HepG2 (cell line): ENCODE data around the gene MXRA8. TPM values are rescaled to one million over a fixed set of nuclear protein-coding genes. Genes with fewer than 3 reads are reported as not detected.

Source experiments
- DNMT3B ChIP-seq: conservative IDR thresholded peaks from 2 replicates; pipeline ENCODE4 v1.6.1; 2016; ENCODE audit warnings: missing biosample characterization, control low read depth
- HNF4G ChIP-seq, 2 experiments: sonication (generic) in 1 of 2; formaldehyde crosslinking in 1 of 2; IDR thresholded peaks; 2 replicates each; pipeline versions ENCODE4 v1.4.0 to v1.6.1; 2011 to 2020; ENCODE audit warnings: borderline replicate concordance in 2 of 2, low read depth in 2 of 2, mild to moderate bottlenecking in 2 of 2, low read length in 1 of 2, missing genetic modification reagents in 1 of 2, moderate library complexity in 1 of 2
- MBNL3 ChIP-seq: fragments of 250-450 bp; sonication (Bioruptor Pico); conservative IDR thresholded peaks from 2 replicates; pipeline ENCODE4 v1.8.0; 2022; ENCODE audit warnings: mild to moderate bottlenecking, inconsistent platforms
- MED8 ChIP-seq: sonication (generic); formaldehyde crosslinking; IDR thresholded peaks from 2 replicates; pipeline ENCODE4 v1.8.1; 2023; ENCODE audit warnings: mild to moderate bottlenecking, missing genetic modification reagents; ENCODE audit not compliant: insufficient replicate concordance
- MYC ChIP-seq: sonication (generic); formaldehyde crosslinking; IDR thresholded peaks from 2 replicates; pipeline ENCODE4 v1.9.0; 2021; ENCODE audit warnings: missing genetic modification reagents, borderline replicate concordance
- NR2F6 ChIP-seq, 2 experiments: IDR thresholded peaks; 2 replicates each; pipeline ENCODE4 v1.6.1; 2016; ENCODE audit warnings: antibody characterized with exemption in 1 of 2, mild to moderate bottlenecking in 1 of 2
- ZNF564 ChIP-seq: sonication (generic); formaldehyde crosslinking; IDR thresholded peaks from 2 replicates; pipeline ENCODE4 v1.8.1; 2023; ENCODE audit warnings: mild to moderate bottlenecking, missing genetic modification reagents
- polyA plus RNA-seq, 8 experiments: library from polyadenylated mRNA; depleted of rRNA in 3 of 8; stranded (reverse) in 7 of 8; unstranded in 1 of 8; fragments of >200 nt; fragmentation: Illumina TruSeq in 4 of 8; extraction: Trizol in 4 of 8; gene quantifications; 2 replicates each; pipeline versions ENCODE4 v1.2.1 to v1.2.3, GENCODE V29; 2011 to 2016; ENCODE audit warnings: low read depth in 4 of 8, missing spikeins in 1 of 8, mixed read lengths in 1 of 8; ENCODE audit not compliant: insufficient read depth in 1 of 8
- total RNA-seq, 5 experiments: library from RNA; depleted of rRNA; stranded (reverse); fragments of >200 nt; fragmentation: Illumina TruSeq; extraction: Trizol; gene quantifications; 2 replicates each; pipeline ENCODE4 v1.2.3, GENCODE V29; 2016; ENCODE audit warnings: low read depth in 1 of 5
- TF ChIP-seq, protein P1 (sequence below): sonication (generic); formaldehyde crosslinking; IDR thresholded peaks from 2 replicates; pipeline ENCODE4 v1.4.0; 2020; ENCODE audit warnings: missing genetic modification reagents
- TF ChIP-seq, protein P2 (sequence below): IDR thresholded peaks from 2 replicates; pipeline ENCODE4 v1.6.1; 2016; ENCODE audit warnings: mild to moderate bottlenecking, missing biosample characterization, missing genetic modification reagents
- TF ChIP-seq, protein P3 (sequence below): sonication (generic); formaldehyde crosslinking; IDR thresholded peaks from 2 replicates; pipeline ENCODE4 v1.5.0; 2020; ENCODE audit warnings: missing genetic modification reagents, mild to moderate bottlenecking, borderline replicate concordance
- TF ChIP-seq, protein P4 (sequence below): sonication (generic); formaldehyde crosslinking; IDR thresholded peaks from 2 replicates; pipeline ENCODE4 v1.4.0; 2020; ENCODE audit warnings: mild to moderate bottlenecking, missing genetic modification reagents
- TF ChIP-seq, protein P5 (sequence below): sonication (generic); formaldehyde crosslinking; IDR thresholded peaks from 2 replicates; pipeline ENCODE4 v1.4.0; 2020; ENCODE audit warnings: mild to moderate bottlenecking, missing genetic modification reagents
- TF ChIP-seq, protein P6 (sequence below), 2 experiments: sonication (generic) in 1 of 2; formaldehyde crosslinking in 1 of 2; IDR thresholded peaks; 2 replicates each; pipeline versions ENCODE4 v1.5.1 to v1.6.1; 2011 to 2020; ENCODE audit warnings: borderline replicate concordance in 1 of 2, low read depth in 1 of 2, low read length in 1 of 2, mild to moderate bottlenecking in 1 of 2, missing genetic modification reagents in 1 of 2, moderate library complexity in 1 of 2

MXRA8 gene
- total and polyA plus RNA-seq, 2 of the 13 experiments (the other 11 are each of a cell fraction or from before 2014, with no cell fraction given) = 19.8 to 44.8 TPM

DNA sequence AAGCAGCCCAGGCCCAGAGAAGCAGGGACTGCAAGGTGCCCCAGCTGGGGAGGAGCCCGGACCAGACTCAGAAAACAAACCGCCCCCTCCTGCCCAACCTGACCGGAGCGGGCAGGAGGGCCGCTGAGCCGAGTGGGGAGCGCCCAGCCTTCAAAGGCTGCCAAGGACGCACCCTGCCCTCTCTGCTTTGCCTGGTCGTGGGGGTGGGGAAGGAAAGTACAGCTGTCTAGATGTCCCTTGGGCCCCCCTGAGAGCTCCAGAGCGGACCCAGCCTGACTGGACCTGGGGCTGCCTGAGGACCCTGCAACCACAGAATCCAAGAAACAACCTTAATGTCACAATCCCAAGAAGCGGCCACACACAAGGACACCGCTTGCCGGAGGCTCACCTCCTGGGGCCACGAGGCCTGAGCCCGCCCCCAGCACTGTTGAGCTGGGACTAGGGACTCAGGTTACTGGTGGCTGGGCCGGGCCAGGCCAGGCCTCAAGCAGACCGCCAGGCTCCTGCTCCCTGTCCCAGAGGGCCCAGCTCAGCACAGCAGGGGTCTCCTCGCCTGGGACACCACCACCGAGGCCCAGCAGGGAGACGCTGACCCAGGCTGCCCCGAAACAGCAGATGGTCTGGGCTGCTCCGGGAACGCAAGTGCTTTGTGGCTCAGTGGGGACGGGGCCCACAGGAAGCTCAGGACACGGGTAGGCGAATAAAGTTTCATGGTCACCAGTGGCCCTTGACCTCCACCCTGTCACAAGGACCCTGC, 10.5 kb downstream of the MXRA8 start (continued):
- TF ChIP-seq, protein P1, sequence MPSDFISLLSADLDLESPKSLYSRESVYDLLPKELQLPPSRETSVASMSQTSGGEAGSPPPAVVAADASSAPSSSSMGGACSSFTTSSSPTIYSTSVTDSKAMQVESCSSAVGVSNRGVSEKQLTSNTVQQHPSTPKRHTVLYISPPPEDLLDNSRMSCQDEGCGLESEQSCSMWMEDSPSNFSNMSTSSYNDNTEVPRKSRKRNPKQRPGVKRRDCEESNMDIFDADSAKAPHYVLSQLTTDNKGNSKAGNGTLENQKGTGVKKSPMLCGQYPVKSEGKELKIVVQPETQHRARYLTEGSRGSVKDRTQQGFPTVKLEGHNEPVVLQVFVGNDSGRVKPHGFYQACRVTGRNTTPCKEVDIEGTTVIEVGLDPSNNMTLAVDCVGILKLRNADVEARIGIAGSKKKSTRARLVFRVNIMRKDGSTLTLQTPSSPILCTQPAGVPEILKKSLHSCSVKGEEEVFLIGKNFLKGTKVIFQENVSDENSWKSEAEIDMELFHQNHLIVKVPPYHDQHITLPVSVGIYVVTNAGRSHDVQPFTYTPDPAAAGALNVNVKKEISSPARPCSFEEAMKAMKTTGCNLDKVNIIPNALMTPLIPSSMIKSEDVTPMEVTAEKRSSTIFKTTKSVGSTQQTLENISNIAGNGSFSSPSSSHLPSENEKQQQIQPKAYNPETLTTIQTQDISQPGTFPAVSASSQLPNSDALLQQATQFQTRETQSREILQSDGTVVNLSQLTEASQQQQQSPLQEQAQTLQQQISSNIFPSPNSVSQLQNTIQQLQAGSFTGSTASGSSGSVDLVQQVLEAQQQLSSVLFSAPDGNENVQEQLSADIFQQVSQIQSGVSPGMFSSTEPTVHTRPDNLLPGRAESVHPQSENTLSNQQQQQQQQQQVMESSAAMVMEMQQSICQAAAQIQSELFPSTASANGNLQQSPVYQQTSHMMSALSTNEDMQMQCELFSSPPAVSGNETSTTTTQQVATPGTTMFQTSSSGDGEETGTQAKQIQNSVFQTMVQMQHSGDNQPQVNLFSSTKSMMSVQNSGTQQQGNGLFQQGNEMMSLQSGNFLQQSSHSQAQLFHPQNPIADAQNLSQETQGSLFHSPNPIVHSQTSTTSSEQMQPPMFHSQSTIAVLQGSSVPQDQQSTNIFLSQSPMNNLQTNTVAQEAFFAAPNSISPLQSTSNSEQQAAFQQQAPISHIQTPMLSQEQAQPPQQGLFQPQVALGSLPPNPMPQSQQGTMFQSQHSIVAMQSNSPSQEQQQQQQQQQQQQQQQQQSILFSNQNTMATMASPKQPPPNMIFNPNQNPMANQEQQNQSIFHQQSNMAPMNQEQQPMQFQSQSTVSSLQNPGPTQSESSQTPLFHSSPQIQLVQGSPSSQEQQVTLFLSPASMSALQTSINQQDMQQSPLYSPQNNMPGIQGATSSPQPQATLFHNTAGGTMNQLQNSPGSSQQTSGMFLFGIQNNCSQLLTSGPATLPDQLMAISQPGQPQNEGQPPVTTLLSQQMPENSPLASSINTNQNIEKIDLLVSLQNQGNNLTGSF (CRISPR knock-in tag) = 0 out of 2 replicates have a peak, but pooled peaks have one; percentile 34
- TF ChIP-seq, protein P2, sequence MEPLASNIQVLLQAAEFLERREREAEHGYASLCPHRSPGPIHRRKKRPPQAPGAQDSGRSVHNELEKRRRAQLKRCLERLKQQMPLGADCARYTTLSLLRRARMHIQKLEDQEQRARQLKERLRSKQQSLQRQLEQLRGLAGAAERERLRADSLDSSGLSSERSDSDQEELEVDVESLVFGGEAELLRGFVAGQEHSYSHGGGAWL (CRISPR knock-in tag) = no peak
- TF ChIP-seq, protein P3, sequence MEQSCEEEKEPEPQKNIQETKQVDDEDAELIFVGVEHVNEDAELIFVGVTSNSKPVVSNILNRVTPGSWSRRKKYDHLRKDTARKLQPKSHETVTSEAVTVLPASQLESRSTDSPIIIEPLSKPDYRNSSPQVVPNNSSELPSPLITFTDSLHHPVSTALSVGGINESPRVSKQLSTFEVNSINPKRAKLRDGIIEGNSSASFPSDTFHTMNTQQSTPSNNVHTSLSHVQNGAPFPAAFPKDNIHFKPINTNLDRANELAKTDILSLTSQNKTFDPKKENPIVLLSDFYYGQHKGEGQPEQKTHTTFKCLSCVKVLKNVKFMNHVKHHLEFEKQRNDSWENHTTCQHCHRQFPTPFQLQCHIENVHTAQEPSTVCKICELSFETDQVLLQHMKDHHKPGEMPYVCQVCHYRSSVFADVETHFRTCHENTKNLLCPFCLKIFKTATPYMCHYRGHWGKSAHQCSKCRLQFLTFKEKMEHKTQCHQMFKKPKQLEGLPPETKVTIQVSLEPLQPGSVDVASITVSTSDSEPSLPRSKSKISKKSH (CRISPR knock-in tag) = no peak
- TF ChIP-seq MED8 (CRISPR knock-in tag) (peak; percentile 26), MBNL3 (no peak), HNF4G (IDR thresholded peaks at IDR 0.05; ENCODE audit: borderline replicate concordance, low read depth, low read length) (peak; percentile 19; the same call in 1 of the 2 replicates), HNF4G (CRISPR knock-in tag; IDR thresholded peaks at IDR 0.05; ENCODE audit: borderline replicate concordance, low read depth) (no peak), NR2F6 (IDR thresholded peaks at IDR 0.05) (0 out of 2 replicates have a peak, but pooled peaks have one; percentile 12), NR2F6 (CRISPR knock-in tag; IDR thresholded peaks at IDR 0.05) (peak; percentile 6; the same call in 1 of the 2 replicates), ZNF564 (peak; percentile 29; the same call in 1 of the 2 replicates), DNMT3B (CRISPR knock-in tag) (no peak), MYC (CRISPR knock-in tag) (peak; percentile 62; the same call in 1 of the 2 replicates)
- TF ChIP-seq, protein P4, sequence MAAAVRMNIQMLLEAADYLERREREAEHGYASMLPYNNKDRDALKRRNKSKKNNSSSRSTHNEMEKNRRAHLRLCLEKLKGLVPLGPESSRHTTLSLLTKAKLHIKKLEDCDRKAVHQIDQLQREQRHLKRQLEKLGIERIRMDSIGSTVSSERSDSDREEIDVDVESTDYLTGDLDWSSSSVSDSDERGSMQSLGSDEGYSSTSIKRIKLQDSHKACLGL (CRISPR knock-in tag) = no peak
- TF ChIP-seq, protein P5, sequence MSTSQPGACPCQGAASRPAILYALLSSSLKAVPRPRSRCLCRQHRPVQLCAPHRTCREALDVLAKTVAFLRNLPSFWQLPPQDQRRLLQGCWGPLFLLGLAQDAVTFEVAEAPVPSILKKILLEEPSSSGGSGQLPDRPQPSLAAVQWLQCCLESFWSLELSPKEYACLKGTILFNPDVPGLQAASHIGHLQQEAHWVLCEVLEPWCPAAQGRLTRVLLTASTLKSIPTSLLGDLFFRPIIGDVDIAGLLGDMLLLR (CRISPR knock-in tag) = peak; percentile 78; the same call in 1 of the 2 replicates
- TF ChIP-seq, protein P6, sequence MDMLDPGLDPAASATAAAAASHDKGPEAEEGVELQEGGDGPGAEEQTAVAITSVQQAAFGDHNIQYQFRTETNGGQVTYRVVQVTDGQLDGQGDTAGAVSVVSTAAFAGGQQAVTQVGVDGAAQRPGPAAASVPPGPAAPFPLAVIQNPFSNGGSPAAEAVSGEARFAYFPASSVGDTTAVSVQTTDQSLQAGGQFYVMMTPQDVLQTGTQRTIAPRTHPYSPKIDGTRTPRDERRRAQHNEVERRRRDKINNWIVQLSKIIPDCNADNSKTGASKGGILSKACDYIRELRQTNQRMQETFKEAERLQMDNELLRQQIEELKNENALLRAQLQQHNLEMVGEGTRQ (IDR thresholded peaks at IDR 0.05; ENCODE audit: low read depth, low read length) = no peak
- TF ChIP-seq, protein P6 (CRISPR knock-in tag; IDR thresholded peaks at IDR 0.05; ENCODE audit: borderline replicate concordance) = no peak
